Measurements from ENCODE around the gene CCND1.

DNA sequence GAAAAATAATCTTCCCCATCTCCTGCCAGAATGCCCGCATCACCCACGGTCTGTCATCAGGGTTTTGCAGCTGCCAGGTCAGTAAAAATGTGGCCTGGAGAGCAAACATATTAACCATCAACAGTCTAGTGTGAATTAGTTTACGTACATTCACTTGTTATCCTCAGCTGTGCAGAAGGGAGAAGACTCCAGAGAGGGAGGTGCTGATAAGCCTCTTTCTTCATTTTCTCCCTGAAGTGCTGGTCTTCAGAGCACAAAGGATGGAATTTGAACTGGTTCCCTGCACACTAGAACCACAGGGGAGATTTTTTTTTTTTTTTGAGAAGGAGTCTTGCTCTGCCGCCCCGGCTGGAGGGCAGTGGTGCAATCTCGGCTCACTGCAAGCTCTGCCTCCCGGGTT, 54.6 kb downstream of the CCND1 start:
- TF ChIP-seq, protein P1, sequence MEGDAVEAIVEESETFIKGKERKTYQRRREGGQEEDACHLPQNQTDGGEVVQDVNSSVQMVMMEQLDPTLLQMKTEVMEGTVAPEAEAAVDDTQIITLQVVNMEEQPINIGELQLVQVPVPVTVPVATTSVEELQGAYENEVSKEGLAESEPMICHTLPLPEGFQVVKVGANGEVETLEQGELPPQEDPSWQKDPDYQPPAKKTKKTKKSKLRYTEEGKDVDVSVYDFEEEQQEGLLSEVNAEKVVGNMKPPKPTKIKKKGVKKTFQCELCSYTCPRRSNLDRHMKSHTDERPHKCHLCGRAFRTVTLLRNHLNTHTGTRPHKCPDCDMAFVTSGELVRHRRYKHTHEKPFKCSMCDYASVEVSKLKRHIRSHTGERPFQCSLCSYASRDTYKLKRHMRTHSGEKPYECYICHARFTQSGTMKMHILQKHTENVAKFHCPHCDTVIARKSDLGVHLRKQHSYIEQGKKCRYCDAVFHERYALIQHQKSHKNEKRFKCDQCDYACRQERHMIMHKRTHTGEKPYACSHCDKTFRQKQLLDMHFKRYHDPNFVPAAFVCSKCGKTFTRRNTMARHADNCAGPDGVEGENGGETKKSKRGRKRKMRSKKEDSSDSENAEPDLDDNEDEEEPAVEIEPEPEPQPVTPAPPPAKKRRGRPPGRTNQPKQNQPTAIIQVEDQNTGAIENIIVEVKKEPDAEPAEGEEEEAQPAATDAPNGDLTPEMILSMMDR (conservative IDR thresholded peaks at IDR 0.05; ENCODE audit: low read depth, low read length) = no peak
- no peak for TF ChIP-seq EZH2 (IDR thresholded peaks at IDR 0.05; ENCODE audit: low read length, unreplicated experiment)
- no peak for TF ChIP-seq EZH2phosphoT487 (IDR thresholded peaks at IDR 0.05; ENCODE audit: borderline replicate concordance, low read length)

Measured in PC-3 (cell line).